ENCODE measurements around the gene VPS37B.

VPS37B gene

DNA sequence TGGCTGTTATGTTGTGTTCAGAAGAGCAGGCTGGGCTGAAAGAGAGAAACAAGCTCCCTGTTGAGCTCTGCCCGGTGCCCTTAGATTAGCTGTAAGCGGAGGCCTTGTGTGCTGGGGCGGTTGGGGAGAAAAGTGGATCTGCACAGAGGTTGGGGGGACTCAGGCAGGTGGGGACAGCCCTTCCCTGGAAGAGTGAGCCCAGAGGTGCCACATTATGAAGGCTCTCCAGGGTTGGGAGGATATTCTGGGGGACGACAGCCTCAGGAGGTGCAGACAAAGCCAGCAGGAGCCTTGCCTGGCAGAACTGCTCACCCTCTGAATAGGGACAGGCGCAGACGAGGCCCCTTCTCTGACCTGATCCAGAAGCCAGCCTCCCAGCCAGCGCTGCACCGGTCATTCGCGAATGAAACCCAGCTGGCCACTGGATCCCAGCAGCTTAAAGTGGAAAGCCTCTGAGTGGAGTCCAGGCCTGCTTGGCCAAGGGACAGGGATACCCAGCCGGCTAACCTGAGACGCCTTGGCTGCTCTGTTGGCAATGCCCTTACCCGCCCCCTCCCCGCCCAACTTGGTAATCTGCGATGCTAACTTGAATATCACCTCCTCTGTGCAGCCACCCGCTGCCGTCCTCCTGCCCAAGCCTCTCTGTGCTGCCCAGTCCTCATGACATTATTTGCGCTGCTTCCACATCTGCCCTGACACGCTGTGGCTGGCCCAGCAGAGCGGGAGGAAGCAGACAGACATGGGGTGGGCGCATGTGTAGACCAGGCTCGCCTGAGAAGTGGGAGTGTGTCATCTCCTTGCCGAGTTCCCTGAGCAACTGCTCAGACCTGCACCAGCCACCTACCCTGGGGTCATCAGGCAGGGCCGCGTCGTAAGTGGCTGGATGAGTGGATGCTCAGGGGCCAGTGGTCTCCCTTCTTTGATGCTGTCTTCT lies 55.1 kb downstream of the VPS37B start:
- no peak for DNase-seq (ENCODE audit: low read depth, low spot score)

GRCh38 chr12:122839907-122840554 lies 55.9 kb downstream of the VPS37B start:
- DNase-seq (ENCODE audit: low read depth, low spot score): no peak

GRCh38 chr12:122838841-122839240 lies 57.1 kb downstream of the VPS37B start:
- DNase-seq (ENCODE audit: low read depth, low spot score): no peak

- DNase-seq (ENCODE audit: low read depth, low spot score): no peak
Observed at GRCh38 chr12:122837306-122838265, 58.3 kb downstream of the VPS37B start.

GRCh38 chr12:122836027-122836921 lies 59.6 kb downstream of the VPS37B start:
- DNase-seq (ENCODE audit: low read depth, low spot score): no peak

- DNase-seq (ENCODE audit: low read depth, low spot score): no peak
Observed at GRCh38 chr12:122835750-122836026, 60.2 kb downstream of the VPS37B start.

GRCh38 chr12:122834921-122835749 lies 60.8 kb downstream of the VPS37B start, which contains the start of gene HIP1R:
Gene HIP1R (plus strand): TSS chr12:122835457. CDS start chr12:122835551, 94 bp downstream.
- no peak for DNase-seq (ENCODE audit: low read depth, low spot score)

GRCh38 chr12:122834104-122834920 lies 61.6 kb downstream of the VPS37B start:
- DNase-seq (ENCODE audit: low read depth, low spot score): no peak

DNA sequence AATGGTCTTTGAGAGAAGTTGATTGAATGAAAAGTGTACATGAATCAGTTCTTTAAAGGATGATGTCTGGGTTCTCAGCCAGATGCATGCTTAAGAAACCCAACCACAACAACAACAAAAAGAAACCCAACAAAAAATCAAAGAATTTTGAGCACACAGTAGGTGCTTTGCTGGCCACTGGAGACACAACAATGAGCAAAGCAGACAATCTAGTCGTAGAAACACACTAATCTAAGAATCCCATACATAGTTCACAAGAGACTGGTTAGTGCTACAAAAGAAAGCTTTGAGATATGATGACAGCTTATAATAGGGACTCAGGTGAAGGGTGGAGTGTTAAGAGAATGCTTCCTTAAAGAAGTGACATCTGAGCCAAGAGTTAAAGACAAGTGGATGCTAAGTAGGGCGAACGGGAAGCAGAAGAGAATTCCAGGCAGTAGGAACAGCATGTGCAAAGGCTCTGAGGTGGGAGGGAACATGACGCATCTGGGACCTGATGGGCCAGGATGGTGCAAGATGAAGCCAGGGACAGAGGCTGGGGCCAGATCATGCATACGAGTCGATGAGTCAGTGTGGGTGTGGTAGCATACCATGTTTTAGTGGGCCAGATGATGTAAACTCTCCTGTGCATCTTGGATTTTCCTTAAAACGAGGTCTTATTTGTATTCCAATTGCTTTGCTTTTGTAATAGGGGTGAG lies 65.3 kb downstream of the VPS37B start:
- DNase-seq (ENCODE audit: low read depth, low spot score): no peak

DNA sequence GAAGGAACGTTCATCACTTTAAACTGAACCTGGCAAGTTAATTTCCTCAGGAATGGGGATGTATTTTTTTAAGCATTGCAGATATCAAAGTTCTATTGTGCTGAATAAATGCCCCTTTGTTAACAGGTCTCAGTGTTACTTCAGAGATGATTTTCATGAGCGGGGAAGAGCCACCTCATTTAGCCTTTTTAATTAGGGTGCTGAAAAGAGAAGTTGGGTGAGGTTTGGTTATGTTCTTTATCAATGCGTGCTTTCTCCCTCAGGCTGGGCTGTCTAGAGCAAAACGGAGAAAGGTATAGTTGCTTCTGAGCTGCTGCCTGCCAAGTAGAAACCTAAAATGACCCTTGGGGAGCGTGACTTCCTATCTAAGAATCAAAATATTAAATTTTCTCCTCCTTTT lies 68.7 kb downstream of the VPS37B start:
- DNase-seq (ENCODE audit: low read depth, low spot score): no peak

- DNase-seq (ENCODE audit: low read depth, low spot score): no peak
Observed at GRCh38 chr12:122825773-122826724, 69.9 kb downstream of the VPS37B start.

DNA sequence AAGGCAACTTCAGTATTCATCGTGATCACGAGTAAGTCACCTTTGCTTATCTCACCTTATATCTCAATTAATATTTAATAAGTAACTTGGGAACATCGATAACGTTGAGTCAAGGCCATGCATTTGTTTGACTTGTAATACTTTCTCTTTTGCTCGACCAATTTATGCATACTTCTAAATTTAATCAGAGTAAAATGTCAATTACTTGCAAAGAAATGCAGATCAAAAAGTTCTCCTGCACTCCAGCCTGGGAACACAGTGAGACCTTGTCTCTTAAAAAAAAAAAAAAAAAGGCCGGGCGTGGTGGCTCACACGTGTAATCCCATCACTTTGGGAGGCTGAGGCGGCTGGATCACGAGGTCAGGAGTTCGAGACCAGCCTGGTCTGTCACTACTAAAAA lies 72.5 kb downstream of the VPS37B start:
- no peak for DNase-seq (ENCODE audit: low read depth, low spot score)

- no peak for DNase-seq (ENCODE audit: low read depth, low spot score)
Observed at GRCh38 chr12:122820838-122821271, 75.1 kb downstream of the VPS37B start.

GRCh38 chr12:122820138-122820537 lies 75.8 kb downstream of the VPS37B start:
- DNase-seq (ENCODE audit: low read depth, low spot score): no peak

DNA sequence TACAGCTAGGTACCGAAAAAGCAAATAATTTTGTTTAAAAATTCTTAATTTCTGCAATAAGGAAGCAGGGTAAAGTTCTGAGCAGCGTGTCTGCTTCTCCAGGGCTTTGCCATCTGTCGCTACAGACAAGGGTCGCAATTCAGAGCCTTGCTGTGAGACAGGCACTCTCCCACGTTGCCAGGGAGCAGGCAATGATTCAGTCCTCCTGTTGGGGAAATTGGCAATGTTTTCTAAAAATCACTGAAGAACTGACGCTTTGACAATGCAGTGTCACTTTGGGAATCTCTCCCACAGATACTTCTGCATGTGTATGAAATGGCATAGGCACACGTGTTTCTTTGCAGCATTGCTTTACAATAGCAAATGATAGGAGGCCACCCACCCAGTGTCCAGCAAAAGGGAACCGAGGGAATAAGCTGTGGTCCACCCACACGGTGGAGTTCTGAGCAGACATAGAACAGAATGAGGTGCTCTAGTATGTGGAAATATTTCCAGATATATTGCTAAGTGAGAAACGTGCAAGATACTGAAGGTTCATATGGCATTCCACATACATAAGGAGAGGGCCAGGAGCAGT lies 76.6 kb downstream of the VPS37B start:
- no peak for DNase-seq (ENCODE audit: low read depth, low spot score)
